Cardiac fibroblast (primary cell): ENCODE measurements around the gene CDK19.
"Not testable (repeated sequence)": the region's sequence is repeated elsewhere in the genome, so short reads cannot be mapped to it uniquely, and the experiment has no call there.

Experiments
- DNase-seq, 2 donors: peaks; one replicate each; pipeline versions ENCODE4 v3.0.0 to v3.0.0-alpha.2; 2010; ENCODE audit warnings: low read depth in 2 of 2
- H3K4me3 ChIP-seq, 2 donors: replicated peaks in 1 of 2; 1 replicate in 1 of 2; 2 replicates in 1 of 2; pipeline ENCODE4 v1.5.1; 2011; ENCODE audit warnings: low read depth in 2 of 2, low read length in 2 of 2, mild to moderate bottlenecking in 2 of 2, moderate library complexity in 1 of 2
- CTCF ChIP-seq: IDR thresholded peaks from one replicate; pipeline ENCODE4 v1.5.1; 2011; ENCODE audit warnings: low read depth, mild to moderate bottlenecking, low read length, inconsistent platforms

Gene CDK19

DNA sequence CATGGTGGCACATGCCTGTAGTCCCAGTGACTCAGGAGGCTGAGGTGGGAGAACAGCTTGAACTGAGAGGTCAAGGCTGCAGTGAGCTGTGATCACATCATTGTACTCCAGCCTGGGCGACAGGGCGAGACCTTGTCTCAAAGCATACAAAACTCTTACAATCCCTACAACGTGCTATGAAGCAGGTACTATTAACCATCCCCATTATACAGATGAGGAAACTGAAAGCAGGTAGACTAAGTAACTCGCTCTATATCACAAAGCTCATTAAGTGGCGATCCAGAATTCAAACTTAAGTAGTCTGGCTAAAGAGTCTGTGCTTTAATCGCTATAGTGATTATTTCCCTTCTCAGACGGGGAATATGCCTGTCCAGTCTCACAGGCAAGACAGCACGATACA, 54.7 kb downstream of the CDK19 start:
- no peak overlapping the region for H3K4me3 ChIP-seq
- no peak for DNase-seq
- no peak for TF ChIP-seq CTCF

GRCh38 chr6:110760098-110760497, 55.2 kb downstream of the CDK19 start:
- H3K4me3 ChIP-seq, DNase-seq: not testable (repeated sequence)

GRCh38 chr6:110757926-110758325, 57.3 kb downstream of the CDK19 start:
- no peak for DNase-seq
- H3K4me3 ChIP-seq, result no peak overlapping the region
- TF ChIP-seq CTCF, result no peak

GRCh38 chr6:110756817-110757216, 58.5 kb downstream of the CDK19 start:
- no peak for TF ChIP-seq CTCF
- DNase-seq, result no peak
- H3K4me3 ChIP-seq, result no peak overlapping the region

GRCh38 chr6:110755411-110755834, 59.8 kb downstream of the CDK19 start:
- no peak overlapping the region for H3K4me3 ChIP-seq
- TF ChIP-seq CTCF, result no peak
- DNase-seq, result no peak

DNA sequence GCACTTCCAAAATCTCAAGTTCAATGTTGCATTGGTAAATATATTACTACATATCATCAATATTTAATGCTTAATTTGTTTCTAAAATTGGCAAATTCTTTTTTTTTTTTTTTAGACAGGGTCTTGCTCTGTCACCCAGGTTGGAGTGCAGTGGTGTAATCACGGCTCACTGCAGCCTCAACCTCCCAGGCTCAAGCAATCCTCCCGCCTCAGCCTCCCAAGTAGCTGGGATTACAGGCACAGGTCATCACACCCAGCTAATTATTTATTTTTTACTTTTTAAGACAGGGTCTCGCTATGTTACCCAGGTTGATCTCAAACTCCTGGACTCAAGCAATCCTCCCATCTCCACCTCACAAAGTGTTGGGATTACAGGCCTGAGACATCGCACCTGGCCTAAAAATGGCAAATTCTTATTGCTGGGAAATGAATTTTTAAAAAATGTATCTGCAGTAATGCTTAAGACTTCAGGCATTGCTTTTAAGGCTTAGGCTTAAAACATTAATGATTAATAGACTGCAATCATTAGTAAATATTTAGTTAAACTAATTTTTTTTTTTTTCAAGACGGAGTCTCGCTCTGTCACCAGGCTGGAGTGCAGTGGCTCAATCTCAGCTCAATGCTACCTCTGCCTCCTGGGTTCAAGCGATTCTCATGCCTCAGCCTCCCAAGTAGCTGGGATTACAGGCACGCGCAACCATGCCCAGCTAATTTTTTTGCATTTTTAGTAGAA, 61.2 kb downstream of the CDK19 start:
- not testable (repeated sequence) for DNase-seq

DNA sequence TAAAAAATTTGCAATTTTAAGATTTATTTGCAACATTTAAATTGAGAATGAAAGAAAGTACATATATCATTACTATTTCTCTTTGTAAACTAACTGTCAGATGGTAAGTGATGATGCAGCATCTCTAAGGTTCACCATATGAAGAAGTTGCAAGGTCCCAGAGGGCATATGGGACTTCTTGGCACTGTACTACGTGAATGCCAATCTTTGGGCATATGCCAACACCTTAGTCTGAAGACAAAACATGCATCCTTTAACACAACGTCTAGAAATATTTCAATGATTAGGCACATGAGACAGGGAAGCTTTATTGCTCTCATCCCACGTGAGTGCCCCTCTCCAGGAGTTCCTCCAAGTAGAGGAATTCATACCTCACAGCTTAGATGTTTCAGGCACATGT, 66.8 kb downstream of the CDK19 start:
- no peak overlapping the region for H3K4me3 ChIP-seq
- no peak for TF ChIP-seq CTCF
- no peak for DNase-seq

More for the DNA sequence above, 61.2 kb downstream of the CDK19 start:
- not testable (repeated sequence) for H3K4me3 ChIP-seq

- no peak for TF ChIP-seq CTCF
- no peak overlapping the region for H3K4me3 ChIP-seq
- DNase-seq, result no peak
Measured at GRCh38 chr6:110746680-110747079, 68.6 kb downstream of the CDK19 start.
